GM23248 (cell line): ENCODE results near the gene HSPG2. TPM values are rescaled to one million over a fixed set of nuclear protein-coding genes. Genes with fewer than 3 reads are reported as not detected.
A peak's percentile ranks its signal among the peaks of the same experiment; 100 is the strongest.

Experiments used
- DNase-seq: peaks from one replicate; pipeline ENCODE4 v3.0.0-alpha.2; 2015
- H2AFZ ChIP-seq: fragments of 200-600 bp; sonication (generic); 2 replicates; pipeline ENCODE4 v1.6.1; 2016; ENCODE audit warnings: antibody characterized with exemption
- H3F3A ChIP-seq: fragments of 200-600 bp; sonication (generic); 2 replicates; pipeline ENCODE4 v1.6.1; 2016; ENCODE audit warnings: mild to moderate bottlenecking, antibody characterized with exemption, mixed run types; ENCODE audit not compliant: insufficient read depth
- H3K27ac ChIP-seq: fragments of 200-600 bp; sonication (generic); 2 replicates; pipeline ENCODE4 v1.5.1; 2016; ENCODE audit warnings: mild to moderate bottlenecking
- H3K27me3 ChIP-seq: fragments of 200-600 bp; sonication (generic); replicated peaks from 2 replicates; pipeline ENCODE4 v1.6.1; 2016; ENCODE audit warnings: mild to moderate bottlenecking; ENCODE audit not compliant: insufficient read depth
- H3K36me3 ChIP-seq: fragments of 200-600 bp; sonication (generic); 2 replicates; pipeline ENCODE4 v1.6.1; 2016; ENCODE audit warnings: low read depth, mild to moderate bottlenecking
- H3K4me1 ChIP-seq: fragments of 200-600 bp; sonication (generic); 2 replicates; pipeline ENCODE4 v1.6.1; 2016; ENCODE audit warnings: mild to moderate bottlenecking; ENCODE audit not compliant: insufficient read depth
- H3K4me2 ChIP-seq: fragments of 200-600 bp; sonication (generic); one replicate; pipeline ENCODE4 v1.6.1; 2016; ENCODE audit warnings: mild to moderate bottlenecking; ENCODE audit not compliant: unreplicated experiment
- H3K4me3 ChIP-seq: fragments of 200-600 bp; sonication (generic); 2 replicates; pipeline ENCODE4 v1.5.1; 2016; ENCODE audit warnings: mild to moderate bottlenecking
- H3K79me2 ChIP-seq: fragments of 200-600 bp; sonication (generic); 2 replicates; pipeline ENCODE4 v1.6.1; 2016; ENCODE audit warnings: mild to moderate bottlenecking; ENCODE audit not compliant: insufficient read depth
- H3K9ac ChIP-seq: fragments of 200-600 bp; sonication (generic); 2 replicates; pipeline ENCODE4 v1.6.1; 2016; ENCODE audit warnings: mild to moderate bottlenecking
- H3K9me2 ChIP-seq: fragments of 200-600 bp; sonication (generic); 2 replicates; pipeline ENCODE4 v1.6.1; 2016; ENCODE audit warnings: mixed run types, mild to moderate bottlenecking, moderate library complexity; ENCODE audit not compliant: insufficient read depth
- H3K9me3 ChIP-seq: fragments of 200-600 bp; sonication (generic); one replicate; pipeline ENCODE4 v1.6.1; 2017; ENCODE audit warnings: low read depth
- H4K20me1 ChIP-seq: fragments of 200-600 bp; sonication (generic); 2 replicates; pipeline ENCODE4 v1.6.0; 2016; ENCODE audit not compliant: insufficient read depth
- EZH2 ChIP-seq: fragments of 200-600 bp; sonication (generic); IDR thresholded peaks from 2 replicates; pipeline ENCODE4 v1.6.1; 2018; ENCODE audit warnings: antibody characterized with exemption, mild to moderate bottlenecking; ENCODE audit not compliant: insufficient read depth, poor library complexity, severe bottlenecking
- EZH2phosphoT487 ChIP-seq: fragments of 200-600 bp; sonication (generic); IDR thresholded peaks from 2 replicates; pipeline ENCODE4 v1.6.1; 2018; ENCODE audit warnings: antibody characterized with exemption, moderate library complexity, mild to moderate bottlenecking, low read depth; ENCODE audit not compliant: insufficient read depth
- WGBS, 2 experiments: methylation state at CpG; one replicate each; pipeline ENCODE4 v1.1.6; 2015 to 2017; ENCODE audit warnings: low lambda C conversion rate in 2 of 2, low coverage in 1 of 2; ENCODE audit errors: missing lambda C conversion rate in 2 of 2; 5-methylcytosine and 5-hydroxymethylcytosine counted together
- in situ Hi-C: fragments of 300-500 bp; cut with MboI; formaldehyde crosslinking; loops from 2 replicates; pipeline ENCODE4 v1.15.0; 2020
- polyA plus RNA-seq: library from polyadenylated mRNA; unstranded; fragments of >200 nt; fragmentation: Nextera tagmentation; extraction: Ambion mirVana; gene quantifications from 2 replicates; pipeline ENCODE4 v1.2.1, GENCODE V29; 2016
- total RNA-seq: library from RNA; depleted of rRNA; stranded (reverse); fragments of >200 nt; shearing (Covaris generic); gene quantifications from 2 replicates; pipeline ENCODE4 v1.2.3, GENCODE V29; 2014

Gene HSPG2
- total and polyA plus RNA-seq, 2 experiments from 2014 or later = 123 to 407 TPM

GRCh38 chr1:21868941-21869454 lies 68.1 kb downstream of the HSPG2 start:
- Histone ChIP-seq H3F3A (peaks cover 35% of the 10 kb centered on the region; the same call in 1 of the 2 replicates), H3K79me2 (peaks cover 22% of the 10 kb centered on the region), H3K4me2 (no peak overlapping the region), H3K27ac (peak overlapping the region; percentile 54; the same call in 1 of the 2 replicates), H2AFZ (no peak overlapping the region), H3K4me3 (no peak overlapping the region), H3K9me3 (no peaks in the 10 kb centered on the region), H3K9ac (no peak overlapping the region), H3K4me1 (peaks cover 11% of the 10 kb centered on the region), H3K27me3 (no peaks in the 10 kb centered on the region), H4K20me1 (no peaks in the 10 kb centered on the region), H3K9me2 (no peaks in the 10 kb centered on the region), H3K36me3 (peaks cover 61% of the 10 kb centered on the region)
- TF ChIP-seq EZH2 (no peak), EZH2phosphoT487 (no peak)
- in situ Hi-C loops = no loop called here
- no peak for DNase-seq
- 62 to 72% methylated on average over 9 to 12 of the region's 12 CpGs for WGBS, 2 experiments

GRCh38 chr1:21868482-21868881 lies 68.6 kb downstream of the HSPG2 start:
- Histone ChIP-seq H3K9me3 (no peaks in the 10 kb centered on the region), H3F3A (peaks cover 36% of the 10 kb centered on the region), H3K9ac (no peak overlapping the region), H3K4me1 (peaks cover 11% of the 10 kb centered on the region), H3K79me2 (peaks cover 19% of the 10 kb centered on the region), H3K4me2 (no peak overlapping the region), H3K36me3 (peaks cover 56% of the 10 kb centered on the region), H4K20me1 (no peaks in the 10 kb centered on the region), H2AFZ (no peak overlapping the region), H3K4me3 (no peak overlapping the region), H3K27me3 (no peaks in the 10 kb centered on the region), H3K27ac (no peak overlapping the region), H3K9me2 (no peaks in the 10 kb centered on the region)
- WGBS, 2 experiments = 81 to 87% methylated on average over 7 of the region's 7 CpGs
- TF ChIP-seq EZH2phosphoT487 (no peak), EZH2 (no peak)
- in situ Hi-C loops = no loop called here
- DNase-seq = no peak

- H4K20me1 ChIP-seq = no peaks in the 10 kb centered on the region
- H3F3A ChIP-seq = peaks cover 41% of the 10 kb centered on the region
- peaks cover 19% of the 10 kb centered on the region for H3K79me2 ChIP-seq
- in situ Hi-C loops = no loop called here
- no peak overlapping the region for H2AFZ ChIP-seq
- no peak for DNase-seq
- H3K27ac ChIP-seq = no peak overlapping the region
- H3K9ac ChIP-seq = no peak overlapping the region
- H3K4me3 ChIP-seq = no peak overlapping the region
- 86 to 89% methylated on average over 5 of the region's 5 CpGs for WGBS, 2 experiments
- peaks cover 11% of the 10 kb centered on the region for H3K4me1 ChIP-seq
- no peak overlapping the region for H3K4me2 ChIP-seq
- TF ChIP-seq EZH2 = no peak
- TF ChIP-seq EZH2phosphoT487 = no peak
- peaks cover 50% of the 10 kb centered on the region for H3K36me3 ChIP-seq
- H3K9me3 ChIP-seq = no peaks in the 10 kb centered on the region
- no peaks in the 10 kb centered on the region for H3K27me3 ChIP-seq
- no peaks in the 10 kb centered on the region for H3K9me2 ChIP-seq
Observed at GRCh38 chr1:21867451-21867996, 69.6 kb downstream of the HSPG2 start.

GRCh38 chr1:21866707-21867043 lies 70.4 kb downstream of the HSPG2 start:
- no peak overlapping the region for H2AFZ ChIP-seq
- no peak overlapping the region for H3K4me2 ChIP-seq
- H3K27me3 ChIP-seq = no peaks in the 10 kb centered on the region
- peaks cover 18% of the 10 kb centered on the region for H3K79me2 ChIP-seq
- no peaks in the 10 kb centered on the region for H3K9me2 ChIP-seq
- H3K9me3 ChIP-seq = no peaks in the 10 kb centered on the region
- peaks cover 48% of the 10 kb centered on the region for H3K36me3 ChIP-seq
- H3F3A ChIP-seq = peaks cover 48% of the 10 kb centered on the region
- H3K27ac ChIP-seq = no peak overlapping the region
- in situ Hi-C loops = no loop called here
- TF ChIP-seq EZH2phosphoT487 = no peak
- no peak overlapping the region for H3K4me3 ChIP-seq
- H3K4me1 ChIP-seq = peaks cover 14% of the 10 kb centered on the region
- H4K20me1 ChIP-seq = no peaks in the 10 kb centered on the region
- WGBS, 2 experiments = 85 to 95% methylated on average over 1 of the region's 1 CpG
- no peak overlapping the region for H3K9ac ChIP-seq
- DNase-seq = no peak
